GM19397 (cell line): ENCODE results near the gene FGD6.
"Not testable (repeated sequence)": the region's sequence is repeated elsewhere in the genome, so short reads cannot be mapped to it uniquely, and the experiment has no call there.

Experiments used
- ATAC-seq: cut with Tn5 transposase; IDR thresholded peaks from one replicate; pipeline ENCODE4 v1.9.1; 2021; ENCODE audit warnings: mild to moderate bottlenecking, moderate library complexity; ENCODE audit not compliant: unreplicated experiment

The FGD6 gene

GRCh38 chr12:95096852-95097251, 120.4 kb downstream of the FGD6 start:
- ATAC-seq: no peak

GRCh38 chr12:95096378-95096777, 120.9 kb downstream of the FGD6 start:
- no peak for ATAC-seq

- ATAC-seq: not testable (repeated sequence)
Measured at GRCh38 chr12:95095866-95096265, 121.4 kb downstream of the FGD6 start.

GRCh38 chr12:95089462-95089861, 127.8 kb downstream of the FGD6 start:
- no peak for ATAC-seq

- no peak for ATAC-seq
Measured at GRCh38 chr12:95088379-95088778, 128.9 kb downstream of the FGD6 start.

GRCh38 chr12:95085612-95086011, 131.7 kb downstream of the FGD6 start:
- ATAC-seq: no peak

GRCh38 chr12:95083938-95084337, 133.3 kb downstream of the FGD6 start:
- no peak for ATAC-seq

- ATAC-seq: no peak
Measured at GRCh38 chr12:95083471-95083870, 133.8 kb downstream of the FGD6 start.

- ATAC-seq: no peak
Measured at GRCh38 chr12:95077341-95077740, 139.9 kb downstream of the FGD6 start.

GRCh38 chr12:95074766-95075165, 142.5 kb downstream of the FGD6 start:
- ATAC-seq: no peak

- ATAC-seq: no peak
Measured at GRCh38 chr12:95073698-95074520, 143.4 kb downstream of the FGD6 start.

- ATAC-seq: peak; percentile 89
Measured at GRCh38 chr12:95072900-95073697, 144.2 kb downstream of the FGD6 start, which contains the start of gene NR2C1. NR2C1 (minus strand) TSS chr12:95073618; CDS start chr12:95067384, 6,234 bp downstream.

- ATAC-seq: no peak
Measured at GRCh38 chr12:95070378-95070777, 146.9 kb downstream of the FGD6 start.

GRCh38 chr12:95066091-95066855, 151.0 kb downstream of the FGD6 start:
- no peak for ATAC-seq

GRCh38 chr12:95060951-95061350, 156.3 kb downstream of the FGD6 start:
- no peak for ATAC-seq

GRCh38 chr12:95059984-95060383, 157.3 kb downstream of the FGD6 start:
- ATAC-seq: no peak

- no peak for ATAC-seq
Measured at GRCh38 chr12:95057424-95057823, 159.8 kb downstream of the FGD6 start.

GRCh38 chr12:95055057-95055456, 162.2 kb downstream of the FGD6 start:
- ATAC-seq: no peak

GRCh38 chr12:95054206-95054605, 163.1 kb downstream of the FGD6 start:
- no peak for ATAC-seq

- ATAC-seq: no peak
Measured at GRCh38 chr12:95051241-95051640, 166.0 kb downstream of the FGD6 start.

GRCh38 chr12:95037906-95038305, 179.4 kb downstream of the FGD6 start:
- ATAC-seq: no peak
